Measurements from ENCODE around the gene PSMA3. TPM values are rescaled to one million over a fixed set of nuclear protein-coding genes. Genes with fewer than 3 reads are reported as not detected.

The PSMA3 gene
- total and polyA plus RNA-seq, 4 donors, result 64.3 to 302 (median 181) TPM

- H3K36me3 ChIP-seq (ENCODE audit: control insufficient read depth in 4 of 4, insufficient read depth in 4 of 4, low read length in 4 of 4), result peaks cover 10 to 29% (median 16%) of the 10 kb centered on the region in 4 donors
- H3K27ac ChIP-seq (ENCODE audit: low read depth in 1 of 2, low read length in 1 of 2), result no peak overlapping the region
- no peaks in the 10 kb centered on the region for H3K9me3 ChIP-seq (ENCODE audit: control insufficient read depth in 4 of 4, insufficient read depth in 3 of 4, low read length in 3 of 4)
- no peak overlapping the region for H3K9ac ChIP-seq (ENCODE audit: insufficient read depth in 1 of 2, low read length in 2 of 2)
- no peak for TF ChIP-seq CTCF (IDR thresholded peaks at IDR 0.05; ENCODE audit: control extremely low read depth, extremely low read depth)
- H3K4me1 ChIP-seq (ENCODE audit: control insufficient read depth in 5 of 5, insufficient read depth in 5 of 5, low read length in 5 of 5), result no peaks in the 10 kb centered on the region
- DNase-seq (no peak), ATAC-seq (ENCODE audit: insufficient read depth, low FRiP score) (no peak)
- H3K4me3 ChIP-seq, result no peak overlapping the region
- no peaks in the 10 kb centered on the region for H3K27me3 ChIP-seq (ENCODE audit: control insufficient read depth in 3 of 3, insufficient read depth in 3 of 3, low read length in 2 of 3)
Measured at GRCh38 chr14:58213176-58213575, 31.5 kb upstream of the PSMA3 start.

GRCh38 chr14:58215191-58215914 is 29.3 kb upstream of the PSMA3 start:
- H3K9me3 ChIP-seq (ENCODE audit: control insufficient read depth in 4 of 4, insufficient read depth in 3 of 4, low read length in 3 of 4), result no peaks in the 10 kb centered on the region
- no peaks in the 10 kb centered on the region for H3K4me1 ChIP-seq (ENCODE audit: control insufficient read depth in 5 of 5, insufficient read depth in 5 of 5, low read length in 5 of 5)
- peaks cover 8 to 24% (median 18%) of the 10 kb centered on the region in 4 donors for H3K36me3 ChIP-seq (ENCODE audit: control insufficient read depth in 4 of 4, insufficient read depth in 4 of 4, low read length in 4 of 4)
- no peak overlapping the region for H3K9ac ChIP-seq (ENCODE audit: insufficient read depth in 1 of 2, low read length in 2 of 2)
- no peak overlapping the region for H3K4me3 ChIP-seq
- no peak overlapping the region for H3K27ac ChIP-seq (ENCODE audit: low read depth in 1 of 2, low read length in 1 of 2)
- DNase-seq (no peak), ATAC-seq (ENCODE audit: insufficient read depth, low FRiP score) (no peak)
- 70 to 84% methylated on average over 2 of the region's 2 CpGs for WGBS, 2 donors
- H3K27me3 ChIP-seq (ENCODE audit: control insufficient read depth in 3 of 3, insufficient read depth in 3 of 3, low read length in 2 of 3), result no peaks in the 10 kb centered on the region
- TF ChIP-seq CTCF (IDR thresholded peaks at IDR 0.05; ENCODE audit: control extremely low read depth, extremely low read depth), result no peak

GRCh38 chr14:58216544-58216943 is 28.1 kb upstream of the PSMA3 start:
- no peak for TF ChIP-seq CTCF (IDR thresholded peaks at IDR 0.05; ENCODE audit: control extremely low read depth, extremely low read depth)
- no peak for ATAC-seq (ENCODE audit: insufficient read depth, low FRiP score)
- Histone ChIP-seq H3K9me3 (ENCODE audit: control insufficient read depth in 4 of 4, insufficient read depth in 3 of 4, low read length in 3 of 4) (no peaks in the 10 kb centered on the region), H3K4me1 (ENCODE audit: control insufficient read depth in 5 of 5, insufficient read depth in 5 of 5, low read length in 5 of 5) (no peaks in the 10 kb centered on the region), H3K4me3 (no peak overlapping the region), H3K27ac (ENCODE audit: low read depth in 1 of 2, low read length in 1 of 2) (no peak overlapping the region), H3K9ac (ENCODE audit: insufficient read depth in 1 of 2, low read length in 2 of 2) (no peak overlapping the region), H3K36me3 (ENCODE audit: control insufficient read depth in 4 of 4, insufficient read depth in 4 of 4, low read length in 4 of 4) (peaks cover 11 to 22% (median 17%) of the 10 kb centered on the region in 4 donors), H3K27me3 (ENCODE audit: control insufficient read depth in 3 of 3, insufficient read depth in 3 of 3, low read length in 2 of 3) (no peaks in the 10 kb centered on the region)
- WGBS, 2 donors, result 97 to 100% methylated on average over 2 of the region's 2 CpGs
- DNase-seq, result no peak
